CD4-positive, alpha-beta T cell treated with Interleukin-10 for 1 hour (primary cell): ENCODE results near the gene PLCB1.

Source experiments
- DNase-seq: peaks from one replicate; pipeline ENCODE4 v3.0.0-alpha.2; 2020

PLCB1 gene

GRCh38 chr20:8213270-8213669 is 81.2 kb downstream of the PLCB1 start:
- DNase-seq = no peak

GRCh38 chr20:8213831-8214587 is 81.9 kb downstream of the PLCB1 start:
- peak; percentile 26 for DNase-seq

GRCh38 chr20:8215361-8215781 is 83.3 kb downstream of the PLCB1 start:
- no peak for DNase-seq

GRCh38 chr20:8216375-8217200 is 84.5 kb downstream of the PLCB1 start:
- no peak for DNase-seq

- no peak for DNase-seq
Measured at GRCh38 chr20:8218861-8219260, 86.8 kb downstream of the PLCB1 start.

GRCh38 chr20:8219403-8219802 is 87.3 kb downstream of the PLCB1 start:
- no peak for DNase-seq

- DNase-seq = no peak
Measured at GRCh38 chr20:8220716-8221115, 88.7 kb downstream of the PLCB1 start.

- DNase-seq = no peak
Measured at GRCh38 chr20:8221887-8222419, 89.9 kb downstream of the PLCB1 start.

- no peak for DNase-seq
Measured at GRCh38 chr20:8223091-8223870, 91.2 kb downstream of the PLCB1 start.

GRCh38 chr20:8225658-8226057 is 93.6 kb downstream of the PLCB1 start:
- DNase-seq = no peak

- DNase-seq = no peak
Measured at GRCh38 chr20:8226106-8226505, 94.0 kb downstream of the PLCB1 start.

GRCh38 chr20:8227293-8227692 is 95.2 kb downstream of the PLCB1 start:
- DNase-seq = no peak

- DNase-seq = no peak
Measured at GRCh38 chr20:8228315-8228714, 96.2 kb downstream of the PLCB1 start.

GRCh38 chr20:8229090-8229489 is 97.0 kb downstream of the PLCB1 start:
- no peak for DNase-seq

- no peak for DNase-seq
Measured at GRCh38 chr20:8231038-8231437, 99.0 kb downstream of the PLCB1 start.

- DNase-seq = no peak
Measured at GRCh38 chr20:8232332-8232731, 100.3 kb downstream of the PLCB1 start.

GRCh38 chr20:8234580-8234979 is 102.5 kb downstream of the PLCB1 start:
- DNase-seq = no peak

GRCh38 chr20:8242066-8242465 is 110.0 kb downstream of the PLCB1 start:
- no peak for DNase-seq

- DNase-seq = no peak
Measured at GRCh38 chr20:8242827-8243724, 111.0 kb downstream of the PLCB1 start.

- DNase-seq = no peak
Measured at GRCh38 chr20:8244637-8245036, 112.6 kb downstream of the PLCB1 start.

GRCh38 chr20:8246153-8246552 is 114.1 kb downstream of the PLCB1 start:
- DNase-seq = no peak

GRCh38 chr20:8246716-8247115 is 114.7 kb downstream of the PLCB1 start:
- DNase-seq = no peak
